IMR-90 (cell line): ENCODE data around the gene NSF. TPM values are rescaled to one million over a fixed set of nuclear protein-coding genes. Genes with fewer than 3 reads are reported as not detected.

Experiments
- ATAC-seq: fragments of 200-7000 bp; cut with Tn5 transposase; 2 replicates; pipeline ENCODE4 v1.9.1; 2020; ENCODE audit warnings: low read depth, mild to moderate bottlenecking, moderate library complexity
- BruUV-seq: library from RNA; stranded (reverse); fragments of 400-500 nt; replicated peaks from 2 replicates; lab custom pipeline; 2021; lab: Mats Ljungman, UMichigan
- CTCF ChIA-PET: fragments of 300-600 bp; formaldehyde crosslinking; extraction: SDS; loops from one replicate; lab custom pipeline; 2021; ENCODE audit warnings: antibody characterized with exemption; lab: Yijun Ruan, JAX
- POLR2A ChIA-PET: fragments of 300-600 bp; sonication (Branson Sonifier 250); formaldehyde crosslinking; loops from one replicate; lab custom pipeline; 2022; ENCODE audit warnings: antibody characterized with exemption; ENCODE audit not compliant: unreplicated experiment; lab: Charles Lee
- DNase-seq: peaks from one replicate; pipeline ENCODE4 v3.0.0; 2013
- H2AFZ ChIP-seq: replicated peaks from 2 replicates; pipeline ENCODE3; 2013; ENCODE audit warnings: low read length, mild to moderate bottlenecking; ENCODE audit not compliant: poor library complexity
- H2AK5ac ChIP-seq: 2 replicates; pipeline ENCODE4 v1.6.1; 2013; ENCODE audit warnings: low read depth, low read length, inconsistent platforms
- H2AK9ac ChIP-seq: replicated peaks from 2 replicates; pipeline ENCODE3; 2013; ENCODE audit warnings: mild to moderate bottlenecking, low read depth, low read length, moderate library complexity; ENCODE audit not compliant: poor library complexity
- H2BK120ac ChIP-seq: 2 replicates; pipeline ENCODE4 v1.6.1; 2013; ENCODE audit warnings: low read depth, low read length, inconsistent platforms
- H2BK15ac ChIP-seq: 3 replicates; pipeline ENCODE4 v1.6.1; 2013; ENCODE audit warnings: low read depth, low read length, inconsistent platforms
- H2BK20ac ChIP-seq: 2 replicates; pipeline ENCODE4 v1.6.1; 2013; ENCODE audit warnings: low read depth, mild to moderate bottlenecking, inconsistent platforms, low read length, moderate library complexity
- H2BK5ac ChIP-seq: 2 replicates; pipeline ENCODE4 v1.6.1; 2013; ENCODE audit warnings: mild to moderate bottlenecking, low read depth, low read length, inconsistent platforms; ENCODE audit not compliant: poor library complexity, severe bottlenecking
- H3K14ac ChIP-seq: replicated peaks from 2 replicates; pipeline ENCODE4 v1.6.1; 2013; ENCODE audit warnings: low read depth, low read length, inconsistent platforms
- H3K18ac ChIP-seq: 2 replicates; pipeline ENCODE4 v1.6.1; 2013; ENCODE audit warnings: low read depth, low read length, control low read depth
- H3K23ac ChIP-seq: 2 replicates; pipeline ENCODE4 v1.6.1; 2013; ENCODE audit warnings: low read depth, low read length, inconsistent platforms
- H3K27ac ChIP-seq: 2 replicates; pipeline ENCODE4 v1.5.1; 2013; ENCODE audit warnings: mild to moderate bottlenecking, control low read depth, low read length; ENCODE audit not compliant: insufficient read depth
- H3K27me3 ChIP-seq: 2 replicates; pipeline ENCODE4 v1.6.1; 2013; ENCODE audit warnings: low read length; ENCODE audit not compliant: control insufficient read depth, insufficient read depth
- H3K36me3 ChIP-seq: 2 replicates; pipeline ENCODE4 v1.6.1; 2013; ENCODE audit warnings: low read length, mixed read lengths; ENCODE audit not compliant: control insufficient read depth, insufficient read depth
- H3K4ac ChIP-seq: 2 replicates; pipeline ENCODE4 v1.6.1; 2013; ENCODE audit warnings: low read depth, low read length, inconsistent platforms
- H3K4me1 ChIP-seq: 2 replicates; pipeline ENCODE4 v1.6.1; 2013; ENCODE audit warnings: low read length, mixed read lengths; ENCODE audit not compliant: control insufficient read depth, insufficient read depth
- H3K4me2 ChIP-seq: 2 replicates; pipeline ENCODE4 v1.6.1; 2013; ENCODE audit warnings: low read depth, mild to moderate bottlenecking, control low read depth, low read length, moderate library complexity
- H3K4me3 ChIP-seq: 2 replicates; pipeline ENCODE4 v1.5.1; 2013; ENCODE audit warnings: low read depth, mild to moderate bottlenecking, control low read depth, low read length, moderate library complexity; ENCODE audit not compliant: insufficient read depth
- H3K56ac ChIP-seq: 2 replicates; pipeline ENCODE4 v1.6.1; 2013; ENCODE audit warnings: low read length, inconsistent platforms; ENCODE audit not compliant: insufficient read depth; ENCODE audit errors: extremely low read depth
- H3K79me1 ChIP-seq, 2 experiments: 2 replicates each; pipeline ENCODE4 v1.6.1; 2013; ENCODE audit warnings: low read length in 2 of 2, inconsistent platforms in 1 of 2, low read depth in 1 of 2
- H3K9ac ChIP-seq: 2 replicates; pipeline ENCODE4 v1.6.1; 2013; ENCODE audit warnings: low read depth, low read length, control low read depth
- H3K9me1 ChIP-seq: 2 replicates; pipeline ENCODE4 v1.6.1; 2013; ENCODE audit warnings: low read length, inconsistent platforms; ENCODE audit not compliant: insufficient read depth
- H3K9me3 ChIP-seq: 2 replicates; pipeline ENCODE4 v1.6.1; 2013; ENCODE audit warnings: low read length; ENCODE audit not compliant: control insufficient read depth, insufficient read depth
- H4K20me1 ChIP-seq: 2 replicates; pipeline ENCODE4 v1.6.1; 2013; ENCODE audit warnings: low read length, inconsistent platforms; ENCODE audit not compliant: insufficient read depth
- H4K5ac ChIP-seq: 2 replicates; pipeline ENCODE4 v1.6.1; 2013; ENCODE audit warnings: mild to moderate bottlenecking, low read depth, low read length, control low read depth
- H4K8ac ChIP-seq, 2 experiments: 2 replicates each; pipeline ENCODE4 v1.6.1; 2013; ENCODE audit warnings: low read depth in 2 of 2, low read length in 2 of 2, control low read depth in 1 of 2, inconsistent platforms in 1 of 2
- H4K91ac ChIP-seq: 2 replicates; pipeline ENCODE4 v1.6.1; 2013; ENCODE audit warnings: low read depth, low read length, inconsistent platforms; ENCODE audit not compliant: insufficient read depth
- BHLHE40 ChIP-seq: fragments of 150-350 bp; IDR thresholded peaks from 2 replicates; pipeline ENCODE4 v1.6.1; 2016; ENCODE audit warnings: mild to moderate bottlenecking, low read depth, low read length
- CEBPB ChIP-seq: IDR thresholded peaks from 2 replicates; pipeline ENCODE4 v1.6.1; 2012; ENCODE audit warnings: low read depth, low read length, improper control_type of control experiment
- CHD1 ChIP-seq: IDR thresholded peaks from 2 replicates; pipeline ENCODE4 v1.6.1; 2012; ENCODE audit warnings: low read depth, low read length, improper control_type of control experiment
- CTCF ChIP-seq: conservative IDR thresholded peaks from 2 replicates; pipeline ENCODE4 v1.5.1; 2012; ENCODE audit warnings: mild to moderate bottlenecking, low read depth, low read length, improper control_type of control experiment
- ELK1 ChIP-seq: fragments of 150-350 bp; IDR thresholded peaks from 2 replicates; pipeline ENCODE4 v1.6.1; 2016; ENCODE audit warnings: low read depth, mild to moderate bottlenecking, low read length, moderate library complexity, borderline replicate concordance
- FOS ChIP-seq: fragments of 150-350 bp; IDR thresholded peaks from 2 replicates; pipeline ENCODE4 v1.6.1; 2016; ENCODE audit warnings: low read depth, low read length
- MAFK ChIP-seq: IDR thresholded peaks from 2 replicates; pipeline ENCODE4 v1.6.1; 2012; ENCODE audit warnings: low read depth, low read length, improper control_type of control experiment
- MAZ ChIP-seq: IDR thresholded peaks from 2 replicates; pipeline ENCODE4 v1.6.1; 2012; ENCODE audit warnings: low read depth, mild to moderate bottlenecking, low read length, improper control_type of control experiment, moderate library complexity, borderline replicate concordance
- MXI1 ChIP-seq: IDR thresholded peaks from 2 replicates; pipeline ENCODE4 v1.6.1; 2012; ENCODE audit warnings: low read depth, mild to moderate bottlenecking, low read length, moderate library complexity, borderline replicate concordance
- NFE2L2 ChIP-seq: fragments of 150-350 bp; IDR thresholded peaks from 2 replicates; pipeline ENCODE4 v1.6.1; 2016; ENCODE audit warnings: low read depth, mild to moderate bottlenecking, low read length
- POLR2A ChIP-seq: IDR thresholded peaks from 2 replicates; pipeline ENCODE4 v1.6.1; 2012; ENCODE audit warnings: mild to moderate bottlenecking, low read depth, low read length
- RAD21 ChIP-seq: IDR thresholded peaks from 2 replicates; pipeline ENCODE4 v1.6.1; 2012; ENCODE audit warnings: low read length, improper control_type of control experiment
- RCOR1 ChIP-seq: IDR thresholded peaks from 2 replicates; pipeline ENCODE4 v1.6.1; 2012; ENCODE audit warnings: mild to moderate bottlenecking, low read length, improper control_type of control experiment; ENCODE audit not compliant: insufficient replicate concordance
- RFX5 ChIP-seq: IDR thresholded peaks from 2 replicates; pipeline ENCODE4 v1.8.0; 2012; ENCODE audit warnings: low read depth, mild to moderate bottlenecking, low read length, moderate library complexity
- SMC3 ChIP-seq: fragments of 150-350 bp; IDR thresholded peaks from 2 replicates; pipeline ENCODE4 v1.6.1; 2016; ENCODE audit warnings: low read depth, mild to moderate bottlenecking, antibody characterized with exemption, low read length, moderate library complexity
- USF2 ChIP-seq: fragments of 150-350 bp; IDR thresholded peaks from 2 replicates; pipeline ENCODE4 v1.6.1; 2017; ENCODE audit warnings: mild to moderate bottlenecking, antibody characterized with exemption, low read length, low read depth
- dilution Hi-C: fragments of 300-500 bp; cut with HindIII; formaldehyde crosslinking; loops from one replicate; pipeline ENCODE4 v1.14.3; 2018; ENCODE audit warnings: low sequenced_read_pairs; ENCODE audit not compliant: unreplicated experiment
- in situ Hi-C: fragments of 300-500 bp; cut with MboI; formaldehyde crosslinking; loops from 3 replicates; pipeline ENCODE4 v1.14.3; 2019; ENCODE audit warnings: low sequenced_read_pairs, inconsistent platforms, mixed read lengths
- intact Hi-C: fragments of 100-400 bp; cut with micrococcal nuclease; formaldehyde crosslinking; loops from 2 replicates; pipeline ENCODE4 v1.10.0; 2022
- polyA plus RNA-seq, 3 experiments: library from polyadenylated mRNA; depleted of rRNA; stranded (reverse); fragments of >200 nt; gene quantifications; 2 replicates each; pipeline ENCODE4 v1.2.3, GENCODE V29; 2012; ENCODE audit warnings: low replicate concordance in 1 of 3
- total RNA-seq: library from RNA; depleted of rRNA; stranded (reverse); fragments of >200 nt; gene quantifications from 2 replicates; pipeline ENCODE4 v1.2.3, GENCODE V29; 2012

The NSF gene
- total and polyA plus RNA-seq, 2 of the 4 experiments (the other 2 are of a cell fraction) = 38.9 to 110 TPM

- no peak overlapping the region for H3K18ac ChIP-seq
- no peak overlapping the region for H4K8ac ChIP-seq
- no peak overlapping the region for H2AK9ac ChIP-seq
- no peak overlapping the region for H4K91ac ChIP-seq
- ChIA-PET CTCF (no interaction called here), POLR2A (no interaction called here)
- no peak overlapping the region for H3K56ac ChIP-seq
- no peak overlapping the region for H3K4ac ChIP-seq
- no peaks in the 10 kb centered on the region for H3K9me3 ChIP-seq
- H2AK5ac ChIP-seq = no peak overlapping the region
- no peak overlapping the region for H2BK5ac ChIP-seq
- no peak overlapping the region for H3K4me3 ChIP-seq
- ATAC-seq = no peak
- H2BK120ac ChIP-seq = no peak overlapping the region
- TF ChIP-seq CHD1 = no peak
- TF ChIP-seq MXI1 = no peak
- no peak for TF ChIP-seq USF2
- no peak for TF ChIP-seq RCOR1
- no peak for TF ChIP-seq RFX5
- TF ChIP-seq ELK1 = no peak
- no peak for TF ChIP-seq CTCF
- no peak for TF ChIP-seq POLR2A
- TF ChIP-seq BHLHE40 = no peak
- TF ChIP-seq CEBPB = no peak
- no peak for TF ChIP-seq RAD21
- no peak for TF ChIP-seq SMC3
- no peak for TF ChIP-seq MAFK
- no peak for TF ChIP-seq MAZ
- TF ChIP-seq FOS = no peak
- no peak for TF ChIP-seq NFE2L2
- H3K14ac ChIP-seq = no peak overlapping the region
- H3K9me1 ChIP-seq = peaks cover 13% of the 10 kb centered on the region
- H2BK15ac ChIP-seq = no peak overlapping the region
- H3K27me3 ChIP-seq = no peaks in the 10 kb centered on the region
- dilution Hi-C loops = no loop called here
- H3K9ac ChIP-seq = no peak overlapping the region
- H3K4me1 ChIP-seq = peaks cover 9% of the 10 kb centered on the region
- in situ Hi-C loops = loop anchor here (25.0 kb wide), 1 partner anchor 1153 kb away; no protein-coding TSS in a partner anchor
- no peaks in the 10 kb centered on the region; the same call in 1 of the 2 replicates for H4K20me1 ChIP-seq
- H2BK20ac ChIP-seq = no peak overlapping the region
- H2AFZ ChIP-seq = no peak overlapping the region
- H3K27ac ChIP-seq = no peak overlapping the region
- H3K4me2 ChIP-seq = no peak overlapping the region
- H3K23ac ChIP-seq = no peak overlapping the region
- intact Hi-C loops = no loop called here
- H3K36me3 ChIP-seq = no peaks in the 10 kb centered on the region
- H4K5ac ChIP-seq = no peak overlapping the region
- no TSS peak for BruUV-seq
- no peak for DNase-seq
- H3K79me1 ChIP-seq = peaks cover 0 to 10% of the 10 kb centered on the region in 2 experiments; a peak in 1 of 4 replicates
These were observed 149.5 kb downstream of the NSF start for GRCh38 chr17:46739982-46740381.
